ENCODE data around the gene PRAME.
A peak's percentile ranks its signal among the peaks of the same experiment; 100 is the strongest.

PRAME gene

DNA sequence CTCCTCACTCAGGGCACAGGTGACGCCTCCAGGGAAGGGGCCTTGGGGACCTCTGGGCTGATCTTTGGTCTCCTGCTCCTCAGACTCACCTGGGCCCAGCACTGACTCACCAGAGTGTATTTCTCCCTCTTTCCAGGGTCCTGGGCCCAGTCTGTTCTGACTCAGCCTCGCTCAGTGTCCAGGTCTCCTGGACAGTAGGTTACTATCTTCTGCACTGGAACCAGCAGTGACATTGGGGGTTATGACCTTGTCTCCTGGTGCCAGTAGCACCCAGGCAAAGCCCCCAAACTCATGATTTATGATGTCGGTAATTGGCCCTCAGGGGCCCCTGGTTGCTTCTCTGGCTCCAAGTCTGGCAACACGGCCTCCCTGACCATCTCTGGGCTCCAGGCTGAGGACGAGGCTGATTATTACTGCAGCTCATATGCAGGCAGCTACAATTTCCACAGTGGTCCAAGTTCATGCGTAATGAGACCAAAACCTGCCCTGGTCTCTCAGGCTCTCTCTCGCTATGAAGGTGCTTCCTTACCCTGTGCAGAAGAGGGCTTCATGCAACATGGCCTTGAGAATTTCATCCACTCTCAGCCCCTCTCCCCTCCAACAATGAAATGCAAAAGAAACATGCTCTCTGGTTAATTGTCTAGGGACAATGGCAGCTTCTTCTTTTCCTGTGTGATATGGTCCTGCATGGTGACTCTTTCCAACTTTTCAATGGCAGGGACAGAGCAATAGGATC is 21.0 kb upstream of the PRAME start:
- no peak for DNase-seq

DNA sequence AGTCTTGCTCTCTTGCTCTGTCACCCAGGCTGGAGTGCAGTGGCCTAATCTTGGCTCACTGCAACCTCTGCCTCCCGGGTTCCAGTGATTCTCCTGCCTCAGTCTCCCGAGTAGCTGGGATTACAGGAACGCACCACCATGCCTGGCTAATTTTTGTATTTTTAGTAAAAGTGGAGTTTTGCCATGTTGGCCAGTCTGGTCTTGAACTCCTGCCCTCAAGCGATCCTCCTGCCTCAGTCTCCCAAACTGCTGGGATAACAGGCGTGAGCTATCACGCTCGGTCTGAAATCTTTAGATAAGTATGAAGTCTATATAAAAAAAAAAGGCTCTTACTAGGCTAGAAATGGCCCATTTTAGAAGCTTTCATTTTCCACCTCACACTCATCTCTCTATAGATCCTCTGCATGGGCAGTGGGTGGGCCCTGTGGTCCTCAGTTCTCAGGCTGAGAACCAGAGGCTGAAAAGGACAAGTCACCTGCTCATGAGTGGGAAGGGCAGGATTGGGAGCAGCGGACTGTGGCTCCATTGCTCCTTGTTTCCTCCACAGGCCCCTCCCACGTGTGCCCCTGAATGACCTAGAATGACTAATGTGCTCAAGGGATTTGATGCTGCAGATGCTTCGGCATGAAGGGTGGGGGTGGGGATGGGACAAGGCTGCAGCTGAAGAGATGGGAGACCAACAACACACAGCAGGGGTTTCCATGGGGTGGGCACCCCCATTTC is 19.8 kb upstream of the PRAME start:
- no peak for DNase-seq

GRCh38 chr22:22576989-22577427 is 17.9 kb upstream of the PRAME start:
- no peak for DNase-seq

- peak; percentile 66 for DNase-seq
Measured at GRCh38 chr22:22576244-22576988, 17.4 kb upstream of the PRAME start.

DNA sequence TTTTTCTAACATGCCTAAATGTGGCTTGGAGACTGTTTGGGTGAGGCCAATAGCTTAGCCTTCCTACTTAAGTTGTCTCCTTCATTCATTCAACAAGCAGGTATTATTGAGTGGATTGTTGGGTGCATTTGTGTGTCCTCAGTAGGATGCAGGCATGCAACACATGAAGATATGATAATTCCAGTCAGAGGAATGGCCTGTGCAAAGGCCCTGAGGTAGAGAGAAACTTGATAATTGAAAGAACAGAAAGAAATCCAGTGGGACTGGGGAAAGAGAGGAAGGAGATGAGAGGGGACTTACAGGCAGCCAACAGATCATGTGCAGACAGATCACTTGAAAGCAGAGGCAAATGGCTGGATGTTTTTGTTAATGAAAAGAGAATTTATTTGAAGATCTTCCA is 15.3 kb upstream of the PRAME start:
- no peak for DNase-seq

- DNase-seq: no peak
Measured at GRCh38 chr22:22573047-22573889, 14.2 kb upstream of the PRAME start.

DNA sequence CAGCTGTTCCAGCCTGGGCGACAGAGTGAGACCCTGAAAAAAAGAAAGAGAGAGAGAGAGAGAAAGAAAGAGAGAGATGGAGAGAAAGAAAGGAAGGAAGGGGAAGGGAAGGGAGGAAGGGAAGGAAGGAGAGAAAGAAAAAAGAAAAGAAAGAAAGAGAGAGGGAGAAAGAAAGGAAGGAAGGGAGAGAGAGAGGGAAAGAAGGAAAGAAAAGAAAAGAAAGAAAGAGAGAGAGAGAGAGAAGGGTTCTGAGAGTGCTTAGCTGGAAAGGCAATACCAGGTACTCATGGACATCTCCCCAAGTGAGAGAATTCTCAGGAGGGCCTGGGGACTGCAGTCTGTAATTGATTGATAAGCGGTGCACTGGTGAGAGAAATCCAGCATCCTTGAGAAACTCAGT is 12.8 kb upstream of the PRAME start:
- DNase-seq: no peak

DNA sequence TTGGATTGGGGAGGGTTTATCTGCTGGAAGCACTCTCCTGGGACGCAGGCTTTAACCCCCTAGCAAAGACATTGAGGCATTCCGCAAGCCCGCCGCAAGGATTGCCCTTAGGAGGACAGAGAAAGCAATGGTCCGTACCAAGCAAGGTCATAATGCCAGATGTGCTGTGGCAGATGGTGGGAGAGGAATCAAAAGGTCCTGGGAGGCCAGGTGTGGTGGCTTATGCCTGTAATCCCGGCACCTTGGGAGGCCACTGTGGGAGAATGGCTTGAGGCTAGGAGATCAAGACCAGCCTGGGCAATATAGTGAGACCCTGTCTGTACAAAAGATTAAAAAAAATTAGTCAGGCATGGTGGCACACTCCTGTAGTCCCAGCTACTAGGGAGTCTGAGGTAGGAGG is 12.4 kb upstream of the PRAME start:
- no peak for DNase-seq

GRCh38 chr22:22569218-22569617 is 10.2 kb upstream of the PRAME start:
- no peak for DNase-seq

GRCh38 chr22:22565981-22566380 is 6.9 kb upstream of the PRAME start:
- DNase-seq: no peak

DNA sequence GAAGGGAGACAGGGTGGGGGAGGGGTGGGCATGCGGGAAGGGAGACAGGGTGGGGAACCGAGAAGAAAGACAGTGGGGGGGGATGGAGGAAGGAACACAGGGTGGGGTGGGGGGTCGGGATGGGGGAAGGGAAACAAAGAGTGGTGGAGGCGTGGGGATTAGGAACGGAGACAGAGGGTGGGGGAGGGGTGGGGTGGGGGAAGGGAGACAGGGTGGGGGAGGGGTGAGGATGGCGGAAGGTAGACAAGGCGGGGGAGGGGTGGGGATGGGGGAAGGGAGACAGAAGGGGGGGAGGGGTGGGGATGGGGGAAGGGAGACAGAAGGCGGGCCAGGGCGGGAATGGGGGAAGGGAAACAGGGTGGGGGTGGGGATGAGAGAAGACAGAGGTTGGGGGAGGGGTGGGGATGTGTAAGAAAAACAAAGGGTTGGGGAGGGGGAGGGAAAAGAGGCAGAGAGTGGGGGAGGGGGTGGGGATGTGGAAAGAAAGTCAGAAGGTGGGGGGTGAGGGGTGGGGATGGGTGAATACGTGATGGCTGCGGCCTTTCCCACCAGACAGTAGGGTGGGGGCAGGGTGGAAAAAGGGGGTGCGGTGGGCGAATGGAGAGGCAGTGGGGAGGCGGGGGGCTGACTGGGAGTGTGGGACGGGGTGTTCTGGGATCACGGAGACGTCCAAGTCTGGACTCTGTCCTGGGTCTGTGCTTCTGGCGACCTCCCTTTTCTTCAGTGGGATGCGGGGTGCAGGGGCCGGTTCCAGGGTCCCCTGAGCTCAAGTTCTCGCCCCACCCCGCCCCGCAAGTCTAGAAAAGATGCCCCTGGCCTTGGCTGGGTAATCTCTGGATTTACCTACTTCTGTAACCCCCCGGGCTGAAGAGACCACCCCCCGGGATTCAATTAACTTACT is 744 bp downstream of the PRAME start:
- DNase-seq: no peak

- no peak for DNase-seq
Measured at GRCh38 chr22:22556995-22557925, 1.8 kb downstream of the PRAME start.

- DNase-seq: no peak
Measured at GRCh38 chr22:22556578-22556977, 2.5 kb downstream of the PRAME start.

DNA sequence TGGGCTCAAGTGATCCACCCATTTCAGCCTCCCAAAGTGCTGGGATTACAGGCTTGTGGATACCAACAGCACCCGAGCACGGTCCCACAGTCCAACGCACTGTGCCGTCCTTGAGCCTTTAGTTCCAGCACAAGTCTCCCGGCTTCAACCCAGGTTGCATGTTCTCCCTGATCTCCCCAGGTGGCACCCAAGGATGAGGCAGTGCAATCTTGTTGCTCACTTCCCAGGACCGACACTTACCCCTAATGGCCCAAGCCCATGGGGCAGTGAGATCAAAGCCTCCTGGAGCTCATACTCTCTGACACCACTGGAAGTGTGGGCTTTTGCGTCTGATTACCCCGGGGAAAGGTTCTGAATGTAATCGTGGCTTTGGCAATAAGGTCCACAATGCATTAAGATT is 3.5 kb downstream of the PRAME start:
- DNase-seq: no peak

GRCh38 chr22:22554587-22555284 is 4.3 kb downstream of the PRAME start:
- no peak for DNase-seq

DNA sequence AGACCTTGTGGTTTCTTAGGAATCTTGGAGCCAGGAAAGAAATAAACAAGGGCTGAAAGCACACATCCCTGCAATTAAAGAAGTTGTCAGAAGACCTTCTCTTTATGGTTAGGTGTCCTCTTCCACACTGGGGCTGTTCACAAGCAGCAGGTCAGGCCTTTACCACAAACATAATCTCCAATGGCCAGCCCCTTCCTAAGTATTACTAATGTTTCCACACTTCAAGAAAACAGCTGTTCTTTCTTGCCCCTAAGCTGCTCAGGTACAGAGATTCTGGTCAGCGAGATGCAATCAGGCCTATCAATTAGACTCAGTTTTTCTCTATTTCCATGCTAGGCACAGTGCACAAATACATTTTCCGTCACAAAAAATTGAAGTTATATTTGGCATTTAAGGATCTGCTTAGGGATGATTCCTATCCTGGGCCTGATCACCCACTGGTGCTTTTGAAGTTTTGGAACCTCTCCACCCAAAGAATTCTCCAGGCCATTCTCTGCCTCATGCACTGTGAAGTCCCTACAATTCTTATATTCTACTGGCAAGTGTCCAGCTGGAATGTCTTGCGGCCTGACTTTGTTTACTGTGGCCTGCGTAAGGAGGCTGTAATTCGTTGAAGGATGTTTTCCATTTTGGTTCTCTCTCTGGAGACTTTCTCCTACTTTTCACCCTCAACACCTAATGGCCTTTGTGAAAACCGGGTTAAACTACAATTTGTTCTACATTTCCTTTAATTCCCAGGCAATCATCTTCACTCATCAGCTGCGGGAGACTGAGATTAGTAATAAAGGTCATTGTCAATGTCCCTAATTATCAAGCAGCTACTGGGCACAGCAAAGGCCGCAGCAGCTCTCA is 5.1 kb downstream of the PRAME start:
- DNase-seq: no peak

- no peak for DNase-seq
Measured at GRCh38 chr22:22553141-22553540, 5.9 kb downstream of the PRAME start.

- DNase-seq: no peak
Measured at GRCh38 chr22:22552630-22553029, 6.4 kb downstream of the PRAME start.

All from stimulated activated CD8-positive, alpha-beta memory T cell treated with anti-CD3 and anti-CD28 coated beads, Interleukin-4, amount 100 ng/mL, for 48 hours (primary cell).